NCI-H460 (cell line): ENCODE data around the gene DNM3. TPM values are rescaled to one million over a fixed set of nuclear protein-coding genes. Genes with fewer than 3 reads are reported as not detected.

Source experiments
- DNase-seq: peaks from one replicate; pipeline ENCODE4 v3.0.0-alpha.2; 2016; ENCODE audit warnings: low read depth; ENCODE audit errors: extremely low read depth
- total RNA-seq: library from RNA; depleted of rRNA; stranded (reverse); fragments of >200 nt; shearing (Covaris generic); gene quantifications from 2 replicates; pipeline ENCODE4 v1.2.3, GENCODE V29; 2014

DNM3 gene
- total RNA-seq, 1 experiment from 2014 or later, result 0.27 TPM

- no peak for DNase-seq
Measured at GRCh38 chr1:171916315-171916771, 75.0 kb downstream of the DNM3 start.

DNA sequence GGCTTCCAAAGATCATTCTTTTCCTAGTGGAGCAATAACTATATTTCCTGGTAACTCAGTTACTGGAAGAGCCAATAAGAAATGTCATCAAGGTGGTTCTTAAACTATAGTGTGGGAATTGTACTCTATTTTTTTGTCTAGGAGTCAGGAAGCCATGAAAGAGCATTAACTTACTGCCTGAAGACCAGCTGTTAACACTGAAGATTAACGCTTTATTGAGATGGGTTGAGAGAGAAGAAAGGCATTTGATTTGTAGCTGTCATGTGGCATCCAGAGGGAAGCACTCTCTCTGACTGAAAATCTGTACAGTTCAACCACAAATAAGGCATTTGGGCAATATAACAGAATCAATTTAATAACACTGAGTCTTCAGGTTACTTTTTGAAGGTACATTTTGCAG lies 76.0 kb downstream of the DNM3 start:
- no peak for DNase-seq

GRCh38 chr1:171919891-171920887 lies 78.9 kb downstream of the DNM3 start:
- no peak for DNase-seq

- DNase-seq, result no peak
Measured at GRCh38 chr1:171922999-171923398, 81.7 kb downstream of the DNM3 start.

DNA sequence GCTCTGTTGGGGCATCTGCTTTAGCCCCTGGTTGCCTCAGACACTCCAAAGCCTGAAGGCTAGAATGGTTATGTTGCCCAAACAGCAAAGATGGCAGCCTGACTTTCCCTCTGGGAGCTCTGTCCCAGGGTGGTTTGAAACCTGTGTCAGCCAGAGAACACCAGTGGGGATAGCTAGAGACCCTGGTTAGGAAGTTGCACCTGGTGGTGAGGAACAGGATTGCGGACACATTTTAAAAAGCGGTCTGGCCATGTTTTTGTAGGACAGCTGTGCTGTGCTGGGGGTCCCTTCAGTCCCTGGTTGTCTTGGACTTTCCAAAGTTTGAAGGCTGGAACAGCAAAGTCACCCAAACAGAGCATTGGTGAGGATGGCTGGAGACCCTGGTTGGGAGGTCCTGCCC lies 87.8 kb downstream of the DNM3 start:
- DNase-seq, result no peak

DNA sequence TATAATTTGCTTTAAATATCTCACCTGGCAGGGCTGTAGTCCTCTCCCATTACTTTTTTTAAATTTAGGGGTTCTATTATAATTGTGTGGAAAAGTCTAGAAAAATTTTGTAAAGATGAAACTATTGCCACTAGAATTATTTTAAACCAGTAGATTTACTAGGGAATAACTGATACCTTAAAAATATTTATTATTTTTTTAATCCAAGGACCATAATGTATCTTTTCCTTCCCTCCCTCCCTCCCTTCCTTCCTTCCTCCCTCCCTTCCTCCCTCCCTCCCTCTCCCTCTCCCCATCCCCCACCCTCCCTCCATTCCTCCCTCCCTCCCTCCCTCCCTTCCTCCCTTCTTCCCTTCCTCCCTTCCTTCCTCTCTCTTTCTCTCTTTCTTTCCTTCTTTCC lies 90.5 kb downstream of the DNM3 start:
- DNase-seq, result no peak

DNA sequence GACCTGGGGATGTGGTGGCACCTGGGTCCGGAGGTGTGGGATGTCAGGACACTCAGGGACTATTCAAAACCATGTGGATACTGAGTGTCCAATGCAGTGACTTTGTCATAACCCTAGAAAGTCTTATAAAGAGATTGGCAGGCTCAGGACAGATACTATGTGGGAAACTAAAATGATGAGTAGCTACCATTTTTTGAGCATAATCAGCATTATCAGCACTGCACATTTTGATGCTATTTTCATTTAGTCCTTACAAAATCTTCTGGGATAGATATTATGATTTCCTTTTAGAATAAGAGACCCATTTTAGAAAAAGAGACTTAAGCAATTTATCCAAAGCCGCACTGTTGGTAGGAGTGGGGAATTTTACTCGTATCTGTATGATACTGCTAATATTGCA lies 93.4 kb downstream of the DNM3 start:
- DNase-seq, result no peak

DNA sequence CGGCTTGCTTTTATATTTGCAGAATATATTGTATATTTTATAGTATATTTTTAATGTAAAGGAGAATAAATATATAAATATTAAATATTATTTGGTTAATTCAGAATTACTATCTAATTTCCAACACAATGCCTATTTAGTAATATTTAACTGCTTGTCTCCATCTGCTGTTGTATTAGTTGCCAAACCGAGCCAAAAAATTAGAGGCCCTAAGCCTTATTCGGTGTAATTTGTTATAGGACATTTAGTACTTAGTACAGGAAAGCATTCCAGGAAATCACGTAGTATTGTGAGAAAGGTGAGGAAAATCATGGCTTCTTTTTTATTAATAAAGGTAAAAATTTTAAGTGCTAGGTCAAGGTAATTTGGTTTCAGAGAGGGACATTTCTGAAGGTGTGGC lies 93.8 kb downstream of the DNM3 start:
- no peak for DNase-seq

DNA sequence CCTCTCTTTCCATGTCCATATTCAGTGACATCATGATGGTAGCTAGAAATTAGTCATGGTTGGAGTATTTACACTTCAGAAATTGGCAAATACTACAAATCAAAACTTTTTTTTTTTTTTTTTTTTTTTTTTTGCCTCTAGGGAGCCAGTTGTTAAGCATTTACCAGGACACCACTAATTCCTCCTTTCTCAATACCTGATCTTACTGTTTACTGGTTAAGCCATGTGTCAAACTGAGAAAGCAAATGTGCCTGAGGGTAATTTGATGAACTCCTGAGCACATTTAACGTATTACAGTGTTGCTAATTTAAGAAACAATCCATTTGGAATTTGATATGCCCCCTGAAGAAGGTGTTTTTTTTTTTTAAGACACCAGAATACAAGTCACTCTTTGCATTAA lies 94.4 kb downstream of the DNM3 start:
- DNase-seq, result no peak

DNA sequence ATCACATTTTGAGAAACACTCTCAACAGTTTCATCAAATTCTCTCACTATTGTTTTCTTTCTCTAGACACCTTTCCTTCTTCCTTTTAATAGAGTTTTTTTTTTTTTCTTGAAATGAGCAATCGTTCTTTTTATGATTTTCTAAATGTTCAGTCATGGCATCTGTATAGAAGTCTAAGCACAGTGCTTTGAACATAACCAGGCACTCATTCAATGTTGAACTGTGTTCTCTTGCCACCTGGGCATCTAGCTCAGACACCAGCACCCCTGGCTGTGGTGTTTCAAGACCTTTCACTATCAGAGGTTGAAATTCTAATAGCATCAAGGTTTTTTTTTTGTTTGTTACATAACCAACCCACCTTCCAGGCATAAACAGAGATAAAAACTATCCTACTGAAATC lies 96.6 kb downstream of the DNM3 start:
- DNase-seq, result no peak

GRCh38 chr1:171939740-171940139 lies 98.4 kb downstream of the DNM3 start:
- DNase-seq, result no peak

GRCh38 chr1:171940368-171940767 lies 99.1 kb downstream of the DNM3 start:
- DNase-seq, result no peak

DNA sequence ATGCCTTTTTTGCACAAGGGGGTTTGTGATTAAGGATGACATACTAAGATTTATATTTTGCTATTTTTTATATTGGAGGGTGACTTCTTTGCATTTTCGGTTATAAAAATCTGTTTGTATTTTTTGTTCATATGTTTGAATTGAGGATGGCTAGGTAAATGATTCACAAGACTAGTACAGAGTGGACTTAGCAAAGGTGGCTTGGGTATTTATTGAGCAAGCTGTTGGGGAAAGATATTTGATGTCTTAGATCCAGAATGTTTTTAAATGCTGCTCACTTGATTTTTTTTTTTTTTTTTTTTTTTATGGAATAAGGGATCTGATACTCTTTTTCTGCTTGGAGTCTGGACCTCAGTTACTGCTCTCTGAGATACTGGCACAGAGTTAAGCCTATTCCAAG lies 100.6 kb downstream of the DNM3 start:
- DNase-seq, result no peak

- no peak for DNase-seq
Measured at GRCh38 chr1:171943973-171944561, 102.8 kb downstream of the DNM3 start.

DNA sequence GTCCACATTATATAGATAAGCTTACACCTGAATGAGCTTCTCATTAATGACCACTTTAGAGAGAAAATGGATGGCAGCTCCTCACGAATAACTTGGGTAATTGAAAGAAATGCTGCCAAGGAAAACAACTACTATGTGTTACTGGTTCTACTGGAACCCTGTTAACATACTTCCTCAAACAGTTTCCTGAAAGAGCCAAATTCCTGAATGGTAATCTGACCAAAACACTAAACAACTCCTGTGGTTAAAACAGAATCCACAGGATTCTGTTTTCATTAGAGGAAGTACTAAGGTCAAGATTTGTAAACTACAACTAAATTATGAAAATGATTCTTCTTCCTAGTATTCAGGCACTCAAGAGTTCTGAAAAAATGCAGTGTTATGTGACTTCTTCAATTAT lies 107.2 kb downstream of the DNM3 start:
- DNase-seq, result no peak

- DNase-seq, result no peak
Measured at GRCh38 chr1:171949316-171949715, 108.0 kb downstream of the DNM3 start.

GRCh38 chr1:171953835-171954234 lies 112.5 kb downstream of the DNM3 start:
- no peak for DNase-seq

DNA sequence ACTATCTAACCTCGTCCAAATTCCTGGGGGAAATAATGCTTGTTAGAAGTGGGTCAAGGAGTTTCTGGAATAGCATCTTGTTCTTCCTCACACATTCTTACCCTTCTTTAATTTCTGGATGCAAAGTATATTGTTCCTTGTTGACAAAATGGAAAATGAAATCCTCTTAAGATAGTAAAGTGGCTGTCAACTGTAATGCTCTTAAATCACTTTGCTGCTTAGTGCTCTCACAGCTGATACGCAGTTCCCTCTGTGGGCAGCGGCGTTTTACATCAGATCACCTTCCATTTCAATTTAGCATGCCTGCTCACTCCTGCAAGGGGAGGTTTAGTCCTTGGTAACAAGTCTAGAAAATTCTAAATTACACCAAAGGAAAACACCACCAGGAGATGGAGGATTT lies 113.1 kb downstream of the DNM3 start:
- no peak for DNase-seq

DNA sequence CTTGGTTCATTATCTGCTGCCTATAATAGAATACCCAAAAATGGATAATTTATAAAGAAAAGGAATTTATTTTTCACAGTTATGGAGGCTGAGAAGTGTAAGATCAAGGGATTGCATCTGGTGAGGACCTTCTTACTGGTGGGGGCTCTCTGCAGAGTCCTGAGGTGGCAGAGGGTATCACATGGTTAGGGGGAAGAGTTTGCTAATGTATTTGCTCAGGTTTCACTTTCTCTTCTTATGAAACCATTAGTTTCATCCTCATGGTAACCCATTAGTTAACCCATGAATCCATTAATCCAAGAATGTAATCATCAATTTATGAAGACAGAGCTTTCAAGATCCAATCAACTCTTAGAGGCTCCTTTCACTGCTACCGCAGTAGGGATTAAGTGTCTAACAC lies 120.6 kb downstream of the DNM3 start:
- DNase-seq, result no peak

DNA sequence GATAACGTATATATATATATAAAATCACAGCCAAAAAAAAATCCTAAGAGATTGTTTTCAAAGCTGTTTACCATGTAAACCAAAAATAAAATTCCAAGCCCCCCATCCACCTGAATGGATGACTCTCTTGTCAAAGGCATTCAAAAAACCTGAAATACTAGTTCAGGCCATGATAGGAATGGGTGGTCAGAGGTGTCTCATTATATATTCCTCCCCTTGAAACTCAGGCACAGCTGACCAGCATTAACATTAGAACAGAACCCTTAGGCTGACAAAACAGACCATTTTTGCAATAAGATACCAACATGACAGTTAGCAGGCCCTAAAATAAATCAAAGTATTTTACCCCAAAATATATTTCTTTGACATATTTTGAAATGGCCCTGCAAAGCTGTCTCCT lies 122.5 kb downstream of the DNM3 start:
- no peak for DNase-seq

DNA sequence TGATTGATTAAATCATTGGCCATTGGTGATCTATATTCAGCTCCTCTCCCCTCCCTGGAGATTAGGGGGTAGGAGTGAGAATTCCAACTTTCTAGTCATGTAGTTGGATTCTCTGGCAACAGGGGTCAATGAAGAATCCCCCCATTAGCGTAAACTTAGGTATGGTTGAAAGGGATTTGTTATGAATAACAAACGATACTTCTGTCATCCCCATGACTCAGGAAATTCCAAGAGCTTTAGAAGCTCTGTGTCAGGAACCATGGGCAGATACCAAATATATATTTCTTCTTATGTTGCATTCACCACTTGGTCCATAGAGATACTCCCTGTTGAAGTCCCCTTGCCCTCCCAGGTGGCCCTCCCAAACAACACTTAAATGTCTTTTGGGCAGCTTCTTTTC lies 124.5 kb downstream of the DNM3 start:
- no peak for DNase-seq
